ENCODE measurements around the gene TOMM70. TPM values are rescaled to one million over a fixed set of nuclear protein-coding genes. Genes with fewer than 3 reads are reported as not detected.
A peak's percentile ranks its signal among the peaks of the same experiment; 100 is the strongest.

The TOMM70 gene
- total RNA-seq, 1 donor from 2014 or later, result 44.6 TPM

- no peaks in the 10 kb centered on the region for H3K27me3 Mint-ChIP-seq
- DNase-seq (ENCODE audit: extremely low spot score, unreplicated experiment), result no peak
- no peak overlapping the region for H3K27ac Mint-ChIP-seq
- H3K4me3 Mint-ChIP-seq, result no peak overlapping the region
- TF ChIP-seq CTCF (conservative IDR thresholded peaks at IDR 0.05), result no peak
- H3K9me3 Mint-ChIP-seq, result no peaks in the 10 kb centered on the region
- H3K36me3 Mint-ChIP-seq, result peaks cover 6% of the 10 kb centered on the region
- H3K4me1 Mint-ChIP-seq (ENCODE audit: unreplicated experiment), result no peaks in the 10 kb centered on the region
Measured at GRCh38 chr3:100317912-100318311, 83.0 kb downstream of the TOMM70 start.

- no peak for DNase-seq (ENCODE audit: extremely low spot score, unreplicated experiment)
- Mint-ChIP-seq H3K27me3 (no peaks in the 10 kb centered on the region), H3K9me3 (no peaks in the 10 kb centered on the region), H3K27ac (peak overlapping the region; percentile 29), H3K36me3 (peaks cover 6% of the 10 kb centered on the region), H3K4me3 (no peak overlapping the region), H3K4me1 (ENCODE audit: unreplicated experiment) (no peaks in the 10 kb centered on the region)
- peak; percentile 85 for TF ChIP-seq CTCF (conservative IDR thresholded peaks at IDR 0.05)
Measured at GRCh38 chr3:100316641-100317069, 84.2 kb downstream of the TOMM70 start.

Other genes starting within 250 kb of the TOMM70 start
- gene TBC1D23, start 140.1 kb downstream of the TOMM70 start, total RNA-seq (ENCODE audit: low replicate concordance), result 39.6 and 45.2 TPM in 2 replicates
- gene NIT2, start 66.3 kb downstream of the TOMM70 start, total RNA-seq (ENCODE audit: low replicate concordance), result 33.2 and 34.5 TPM in 2 replicates
- gene LNP1, start 450 bp upstream of the TOMM70 start, total RNA-seq (ENCODE audit: low replicate concordance), result 3.4 and 6.2 TPM in 2 replicates
- 9.6 and 18.4 TPM in 2 replicates for gene TMEM45A, start 91.5 kb upstream of the TOMM70 start, total RNA-seq (ENCODE audit: low replicate concordance)
- 2.8 and 7.7 TPM in 2 replicates for gene ADGRG7, start 208.5 kb upstream of the TOMM70 start, total RNA-seq (ENCODE audit: low replicate concordance)

Measured in type B pancreatic cell (in vitro differentiated cells).